ENCODE data around the gene PPP1R13B.
"Not testable (repeated sequence)": the region's sequence is repeated elsewhere in the genome, so short reads cannot be mapped to it uniquely, and the experiment has no call there.

Gene PPP1R13B, protein sequence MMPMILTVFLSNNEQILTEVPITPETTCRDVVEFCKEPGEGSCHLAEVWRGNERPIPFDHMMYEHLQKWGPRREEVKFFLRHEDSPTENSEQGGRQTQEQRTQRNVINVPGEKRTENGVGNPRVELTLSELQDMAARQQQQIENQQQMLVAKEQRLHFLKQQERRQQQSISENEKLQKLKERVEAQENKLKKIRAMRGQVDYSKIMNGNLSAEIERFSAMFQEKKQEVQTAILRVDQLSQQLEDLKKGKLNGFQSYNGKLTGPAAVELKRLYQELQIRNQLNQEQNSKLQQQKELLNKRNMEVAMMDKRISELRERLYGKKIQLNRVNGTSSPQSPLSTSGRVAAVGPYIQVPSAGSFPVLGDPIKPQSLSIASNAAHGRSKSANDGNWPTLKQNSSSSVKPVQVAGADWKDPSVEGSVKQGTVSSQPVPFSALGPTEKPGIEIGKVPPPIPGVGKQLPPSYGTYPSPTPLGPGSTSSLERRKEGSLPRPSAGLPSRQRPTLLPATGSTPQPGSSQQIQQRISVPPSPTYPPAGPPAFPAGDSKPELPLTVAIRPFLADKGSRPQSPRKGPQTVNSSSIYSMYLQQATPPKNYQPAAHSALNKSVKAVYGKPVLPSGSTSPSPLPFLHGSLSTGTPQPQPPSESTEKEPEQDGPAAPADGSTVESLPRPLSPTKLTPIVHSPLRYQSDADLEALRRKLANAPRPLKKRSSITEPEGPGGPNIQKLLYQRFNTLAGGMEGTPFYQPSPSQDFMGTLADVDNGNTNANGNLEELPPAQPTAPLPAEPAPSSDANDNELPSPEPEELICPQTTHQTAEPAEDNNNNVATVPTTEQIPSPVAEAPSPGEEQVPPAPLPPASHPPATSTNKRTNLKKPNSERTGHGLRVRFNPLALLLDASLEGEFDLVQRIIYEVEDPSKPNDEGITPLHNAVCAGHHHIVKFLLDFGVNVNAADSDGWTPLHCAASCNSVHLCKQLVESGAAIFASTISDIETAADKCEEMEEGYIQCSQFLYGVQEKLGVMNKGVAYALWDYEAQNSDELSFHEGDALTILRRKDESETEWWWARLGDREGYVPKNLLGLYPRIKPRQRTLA

DNA sequence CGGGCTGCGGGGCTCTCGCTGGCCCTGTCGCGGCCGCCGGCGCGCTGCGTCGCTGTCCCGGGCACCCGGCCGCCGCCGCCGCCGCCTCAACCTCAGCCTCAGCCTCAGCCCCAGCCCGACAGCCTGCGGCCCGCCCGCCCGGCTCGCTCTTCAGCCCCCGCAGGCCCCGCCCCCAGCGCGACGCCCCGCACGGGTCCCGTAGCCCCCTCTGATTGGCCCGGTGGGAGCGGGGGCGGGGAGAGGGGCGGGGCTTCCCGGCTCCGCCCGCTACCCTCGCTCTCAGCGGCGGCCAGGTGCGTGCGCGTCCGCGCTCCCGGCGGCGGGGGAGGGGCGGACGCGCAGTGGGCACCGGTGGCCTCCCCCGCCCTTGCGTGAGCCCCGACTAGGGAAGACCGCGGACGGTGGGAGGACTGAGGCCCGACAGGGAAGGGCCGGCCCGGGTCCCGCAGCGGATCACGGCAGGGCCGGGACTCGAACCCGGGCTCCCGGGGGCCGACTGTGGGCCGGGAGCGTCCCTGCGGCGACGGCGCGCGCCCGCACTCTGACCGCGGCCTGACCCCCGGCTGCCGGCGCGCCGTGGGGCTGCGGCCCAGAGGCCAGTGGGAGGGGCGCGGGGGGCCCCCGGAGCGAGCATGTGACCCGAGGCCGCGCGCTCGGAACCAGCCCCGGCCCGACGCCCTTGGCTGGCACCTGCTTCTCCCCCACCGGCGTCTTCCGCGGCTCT, at the start of gene PPP1R13B:
Gene PPP1R13B, minus strand, starts transcription at position 125 of the 724 bp plus-strand sequence. CDS start 268 bp downstream, outside the sequence.
- peak; percentile 19 for DNase-seq

DNA sequence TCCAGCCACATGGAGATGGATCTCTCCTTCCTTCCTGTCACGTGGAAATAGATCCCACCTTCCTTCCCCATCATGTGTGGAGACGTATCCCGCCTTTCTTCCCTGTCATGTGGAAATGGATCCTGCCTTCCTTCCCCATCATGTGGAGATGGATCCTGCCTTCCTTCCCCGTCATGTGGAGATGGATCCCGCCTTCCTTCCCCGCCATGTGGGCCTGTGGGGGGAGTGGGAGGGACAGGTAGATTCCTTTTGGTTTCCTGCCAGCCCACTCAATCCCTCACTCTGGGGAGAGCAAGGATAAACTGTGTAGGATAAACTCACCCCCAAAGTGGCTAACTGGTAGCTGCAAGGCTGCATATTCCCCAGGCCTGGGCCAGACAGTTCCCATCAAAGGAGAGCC, 49.2 kb upstream of the PPP1R13B start:
- no peak for DNase-seq

DNA sequence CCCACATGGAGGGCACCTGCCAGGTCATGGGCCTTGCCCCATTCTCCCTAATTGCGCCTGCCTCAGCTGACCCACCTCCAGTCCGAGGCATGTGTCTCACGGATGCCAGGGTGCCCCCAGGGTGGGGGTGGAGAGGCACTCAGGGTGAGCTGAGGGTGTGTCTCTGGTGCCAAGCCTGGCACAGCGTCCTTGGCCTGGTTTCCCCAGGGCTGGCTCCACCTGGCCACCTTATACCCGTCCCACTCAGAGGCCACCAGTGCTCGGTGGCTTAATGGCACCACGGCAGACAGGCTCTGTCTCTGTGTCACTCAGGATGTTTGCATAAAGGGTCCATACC, 47.3 kb upstream of the PPP1R13B start:
- no peak for DNase-seq

DNA sequence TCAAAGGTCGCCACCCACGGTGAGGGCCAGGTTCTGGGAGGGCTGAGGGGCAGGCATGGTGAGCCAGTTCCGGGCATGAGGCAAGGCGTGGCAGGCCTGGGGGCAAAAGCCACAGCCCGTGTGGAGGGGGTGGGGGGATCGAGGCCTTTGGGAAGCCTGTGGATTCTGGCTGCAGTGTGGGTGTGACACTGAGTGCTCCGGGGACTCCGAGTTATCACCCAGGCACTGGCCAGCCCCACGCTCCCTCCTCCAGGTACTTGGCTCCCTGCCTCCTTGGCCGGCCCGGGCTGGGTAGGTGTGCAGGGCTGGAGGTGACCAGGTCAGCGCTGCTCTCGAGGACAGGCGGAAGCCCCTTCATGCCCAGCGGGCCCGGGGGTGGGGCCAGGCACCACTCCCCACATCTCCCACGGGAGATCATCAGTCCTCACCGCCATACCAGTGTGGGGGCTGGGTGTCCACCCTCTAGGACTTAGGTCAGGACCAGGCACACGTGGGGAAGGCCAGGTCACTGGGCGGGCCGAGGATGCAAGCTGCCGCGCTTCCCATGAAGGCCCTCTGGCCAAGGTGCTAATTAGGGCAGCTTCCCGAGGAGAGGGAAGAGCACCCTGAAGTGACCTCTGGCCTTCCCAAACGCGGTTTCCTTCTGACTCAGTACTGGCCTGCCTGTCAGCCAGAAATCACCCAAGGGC, 46.8 kb upstream of the PPP1R13B start:
- no peak for DNase-seq

DNA sequence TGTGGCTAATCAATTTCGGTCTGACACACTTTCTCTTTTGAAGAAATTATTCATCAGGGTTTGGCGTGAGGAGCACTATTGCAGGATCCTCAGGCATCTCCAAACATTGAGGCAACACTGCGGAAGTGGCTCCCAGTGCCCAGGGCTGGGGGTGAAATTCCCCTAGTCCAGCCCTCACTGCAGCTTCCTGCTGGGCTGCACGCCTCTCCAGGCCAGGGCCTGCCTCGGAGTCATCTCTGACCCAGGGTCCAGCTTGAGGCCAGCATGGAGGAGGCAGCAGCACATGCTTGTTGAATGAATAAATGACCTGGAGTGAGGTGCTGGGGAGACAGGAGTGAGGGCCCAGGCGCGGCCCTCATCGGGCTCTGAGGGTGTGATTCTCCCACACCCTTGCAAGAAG, 44.9 kb upstream of the PPP1R13B start:
- DNase-seq = no peak

DNA sequence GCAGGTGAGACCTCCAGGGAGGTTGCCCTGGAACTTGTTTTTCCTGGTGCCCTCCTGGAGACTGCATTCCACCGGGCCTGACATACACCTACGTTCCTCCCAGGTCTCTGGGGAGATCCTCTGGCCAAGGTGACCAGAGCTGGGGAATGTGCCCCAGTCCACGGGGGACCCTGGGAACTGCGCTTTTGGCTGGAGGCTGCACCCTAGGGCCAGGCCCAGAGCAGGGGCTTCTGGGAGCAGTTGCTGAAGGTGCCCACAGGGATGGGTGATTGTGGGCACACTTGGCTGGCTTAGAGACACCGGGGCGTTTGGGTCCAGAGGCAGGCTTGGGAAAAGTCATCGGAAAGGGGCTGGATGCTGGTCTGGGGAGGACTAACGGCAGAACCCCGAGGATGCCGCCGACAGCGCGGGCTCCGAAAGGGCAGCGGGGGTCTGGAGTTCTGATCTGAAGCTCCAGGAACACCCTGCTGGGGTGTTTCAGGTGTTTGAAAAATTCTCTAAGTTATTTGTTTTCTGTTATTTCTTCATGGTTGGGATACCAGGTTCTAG, 44.4 kb upstream of the PPP1R13B start:
- DNase-seq = no peak

DNA sequence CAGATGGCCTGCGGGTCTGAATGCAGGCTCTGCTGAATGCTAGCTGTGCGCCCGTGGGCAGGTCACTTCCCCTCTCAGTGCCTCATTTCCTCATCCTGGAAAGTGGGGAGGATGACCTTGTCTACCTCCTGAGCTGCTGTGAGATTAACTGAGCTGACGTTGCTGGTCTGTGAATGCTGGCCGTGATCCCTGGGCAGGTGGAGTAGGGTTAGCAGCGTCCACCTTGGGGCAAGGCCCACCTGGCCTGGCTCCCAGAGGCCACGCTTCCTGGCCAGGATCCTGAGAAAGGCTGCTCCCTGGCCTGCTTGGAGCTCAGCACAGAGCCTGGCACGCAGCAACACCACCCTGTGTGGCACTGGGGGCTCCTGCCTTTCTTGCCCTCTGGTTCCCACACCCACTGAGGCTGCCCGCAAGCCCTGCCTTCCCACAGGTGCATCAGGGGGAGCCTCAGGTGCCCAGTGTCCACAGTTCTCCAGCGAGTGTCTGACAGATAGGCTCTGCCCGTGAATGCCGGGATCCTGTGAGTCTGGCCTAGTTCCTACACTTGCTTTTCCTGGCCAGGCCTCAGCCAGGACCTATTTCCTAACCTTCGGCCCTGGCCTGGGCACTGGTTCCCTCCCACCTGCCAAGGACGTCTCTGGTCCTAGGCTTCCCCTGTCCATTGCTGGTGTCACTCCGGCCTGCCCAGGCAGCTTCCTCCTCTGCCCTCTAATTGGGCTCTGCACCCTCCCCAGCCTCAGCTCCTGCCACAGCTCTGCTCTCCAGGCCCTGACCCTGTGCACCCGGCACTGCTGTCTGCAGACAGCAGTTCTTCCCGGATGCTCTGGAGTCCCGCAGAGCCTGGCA, 43.7 kb upstream of the PPP1R13B start:
- DNase-seq = no peak

DNA sequence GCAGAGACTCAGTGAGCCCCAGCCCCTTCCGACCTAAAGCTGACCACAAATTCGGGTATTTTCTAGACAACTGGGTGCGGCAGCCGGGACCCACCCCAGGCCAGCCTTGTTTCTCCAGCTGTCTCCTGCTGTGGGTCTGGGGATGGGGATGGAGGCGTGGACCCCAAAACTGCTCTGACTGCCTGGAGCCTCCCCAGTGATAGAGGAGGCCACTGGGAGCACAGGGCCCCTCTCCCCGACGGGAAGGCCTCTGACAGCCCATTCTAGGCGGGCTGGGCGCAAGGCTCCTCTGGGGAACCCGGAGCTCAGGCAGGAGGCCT, 42.6 kb upstream of the PPP1R13B start:
- no peak for DNase-seq

DNA sequence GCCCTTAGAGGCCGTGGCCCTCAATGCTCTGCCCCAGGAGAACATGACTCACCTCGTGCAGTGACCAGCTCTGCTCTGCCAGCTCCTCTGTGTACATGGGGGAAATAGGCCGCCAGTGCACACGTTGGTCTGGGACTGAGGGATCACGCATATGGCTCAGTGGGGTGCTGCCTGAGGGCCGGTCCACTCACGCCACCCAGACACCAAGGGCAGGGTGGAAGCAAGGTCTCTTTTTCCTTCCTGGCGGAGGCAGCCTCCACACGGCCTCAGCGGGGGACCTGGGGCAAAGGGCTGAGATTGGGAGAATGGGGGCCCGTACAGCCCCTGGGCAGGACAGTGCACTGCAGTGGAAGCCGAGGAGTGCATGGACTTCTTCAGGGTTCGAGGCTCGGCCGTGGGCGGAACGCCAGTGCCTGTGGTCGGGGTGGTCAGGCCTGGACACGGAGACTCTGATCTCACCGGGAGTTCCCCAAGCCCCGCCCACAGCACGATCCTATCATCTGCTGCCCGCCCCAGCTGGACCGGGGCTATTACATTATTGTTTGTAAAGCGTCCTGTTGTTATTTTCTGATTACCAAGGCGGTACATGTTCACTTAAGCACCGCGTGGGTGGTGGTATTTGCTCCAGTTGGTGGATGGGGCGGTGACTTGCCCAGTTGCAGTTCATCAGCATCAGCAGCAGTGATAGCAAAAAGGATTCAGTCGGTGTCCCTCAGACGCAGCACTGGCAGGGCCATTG, 42.1 kb upstream of the PPP1R13B start:
- no peak for DNase-seq

DNA sequence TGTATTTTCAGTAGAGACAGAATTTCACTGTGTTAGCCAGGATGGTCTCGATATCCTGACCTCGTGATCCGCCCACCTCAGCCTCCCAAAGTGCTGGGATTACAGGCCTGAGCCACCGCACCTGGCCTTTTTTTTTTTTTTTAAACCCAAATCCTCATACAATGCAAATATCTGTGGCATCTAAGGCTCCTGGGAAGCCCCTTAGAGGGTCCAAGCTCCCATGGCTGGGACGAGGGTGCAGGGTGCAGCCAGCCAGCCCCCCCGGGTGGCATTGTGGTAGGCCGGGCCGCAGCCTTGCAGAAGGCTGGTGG, 41.6 kb upstream of the PPP1R13B start:
- DNase-seq = not testable (repeated sequence)

DNA sequence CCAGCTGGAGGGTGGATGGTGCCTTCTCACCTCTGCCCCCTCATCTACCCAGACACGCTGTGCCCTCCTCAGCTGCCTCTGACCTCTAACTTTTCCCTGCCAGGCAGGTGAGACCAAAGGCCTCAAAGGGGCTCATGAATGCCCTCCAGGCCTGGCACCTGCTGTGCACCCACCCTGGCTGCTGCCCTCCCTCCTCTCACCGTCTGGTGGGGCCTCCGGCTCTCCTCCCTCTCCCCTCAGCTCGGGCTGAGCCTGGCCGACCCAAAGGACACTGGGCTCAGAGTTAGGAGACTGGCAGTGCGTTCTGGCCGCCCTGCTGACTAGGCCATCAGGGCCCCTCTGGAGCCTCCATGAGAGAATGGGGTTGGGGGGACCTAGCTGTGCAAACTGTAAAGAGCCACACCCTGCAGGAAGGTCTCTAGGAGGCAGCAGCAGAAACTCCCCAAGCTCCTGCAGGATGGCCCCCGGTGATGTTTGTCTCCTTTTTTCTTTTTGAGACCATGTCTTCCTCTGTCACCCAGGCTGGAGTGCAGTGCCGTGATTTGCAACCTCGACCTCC, 40.3 kb upstream of the PPP1R13B start:
- DNase-seq = no peak

DNA sequence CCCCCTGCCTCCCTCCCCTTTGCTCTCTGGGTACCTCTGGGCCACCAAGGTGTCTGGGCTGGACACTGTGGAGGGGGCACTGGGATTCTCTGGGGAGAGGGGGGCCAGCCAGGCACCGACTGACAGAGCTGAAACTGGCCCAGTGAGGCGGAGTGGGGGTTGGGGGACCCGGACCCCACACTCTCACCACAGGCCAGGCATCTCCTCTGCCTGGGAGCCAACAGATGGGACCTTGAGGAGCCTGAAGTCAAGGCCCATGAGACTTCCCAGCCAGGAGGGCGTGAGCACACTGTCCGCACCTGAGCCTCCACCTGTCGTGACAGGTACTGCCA, 39.8 kb upstream of the PPP1R13B start:
- no peak for DNase-seq

DNA sequence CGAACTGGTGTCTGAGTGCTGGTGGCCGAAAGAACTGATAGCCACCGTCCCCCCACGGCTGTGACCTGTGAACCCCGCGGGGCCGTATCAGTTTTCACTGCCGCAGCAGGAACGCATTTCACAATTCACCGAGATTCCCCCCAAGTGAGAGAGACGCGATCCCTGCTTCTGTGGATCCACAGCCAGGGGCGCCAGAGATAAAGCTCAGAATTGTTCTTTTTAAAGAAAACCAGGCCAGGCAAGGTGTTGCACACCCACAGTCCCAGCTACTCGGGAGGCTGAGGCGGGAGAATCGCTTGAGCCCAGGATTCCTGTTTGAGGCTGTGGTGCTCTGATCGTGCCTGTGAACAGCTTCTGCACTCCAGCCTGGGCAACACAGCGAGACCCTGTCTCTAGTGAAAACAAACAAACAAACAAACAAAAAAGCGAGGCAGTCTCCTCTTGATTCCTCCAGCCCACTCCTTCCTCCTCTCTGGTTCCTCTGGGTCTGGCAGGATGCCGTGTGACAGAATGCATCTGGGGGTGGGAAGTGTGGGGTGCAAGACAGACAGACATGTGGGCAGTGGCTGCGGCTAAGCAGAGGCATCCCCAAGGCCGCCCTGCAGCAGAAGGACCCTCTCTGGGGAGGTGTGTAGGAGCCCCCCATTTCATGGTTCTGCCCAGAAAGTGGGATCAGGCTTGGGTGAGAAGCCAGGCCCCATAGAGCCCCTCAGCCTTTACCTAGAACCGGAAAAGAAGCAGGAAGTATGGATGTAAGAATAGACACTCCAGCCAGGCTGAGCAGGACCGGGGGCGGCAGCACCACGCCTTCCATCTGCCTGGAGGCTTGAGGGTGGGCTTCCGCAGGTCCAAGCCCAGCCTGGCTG, 39.2 kb upstream of the PPP1R13B start:
- no peak for DNase-seq

DNA sequence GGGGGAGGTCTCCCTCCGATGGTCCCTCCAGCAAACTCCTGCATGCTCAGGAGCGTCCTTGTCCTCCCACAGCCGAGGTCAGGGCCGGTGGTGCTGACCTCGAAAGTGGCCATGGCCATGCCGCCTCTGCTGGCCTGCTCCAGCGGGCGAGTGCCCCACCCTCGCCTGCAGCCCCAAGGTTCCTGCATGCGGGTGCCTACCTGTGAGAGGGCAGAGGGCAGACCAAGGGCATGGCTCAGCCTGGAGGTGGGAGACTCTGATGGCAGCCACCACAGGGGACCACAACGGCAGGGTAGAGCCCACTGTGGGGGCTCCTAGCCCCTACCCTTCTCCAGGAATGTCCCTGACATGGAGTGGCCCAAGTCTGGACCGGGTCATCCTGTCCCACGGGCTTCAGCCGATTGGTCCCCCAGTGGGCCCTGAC, 38.1 kb upstream of the PPP1R13B start:
- DNase-seq = no peak

DNA sequence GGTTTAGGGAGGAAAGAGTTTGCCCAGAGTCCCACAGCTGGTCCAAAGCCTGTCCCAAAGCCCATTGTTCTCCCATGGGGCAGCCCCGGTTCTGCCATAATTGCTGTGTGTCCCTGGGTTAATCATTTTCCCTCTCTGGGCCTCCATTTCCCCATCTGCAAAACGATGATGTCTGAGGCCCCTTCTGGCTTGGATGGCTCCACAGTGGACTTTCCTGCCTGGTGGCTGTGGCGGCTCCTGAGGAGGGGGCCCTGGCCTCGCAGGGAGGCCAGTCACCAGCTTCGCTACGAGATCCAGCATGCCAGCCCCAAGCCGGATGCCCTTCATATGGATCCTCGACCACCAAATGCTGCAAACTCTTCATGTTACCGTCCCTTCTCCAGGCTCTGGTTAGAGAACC, 37.5 kb upstream of the PPP1R13B start:
- DNase-seq = no peak

DNA sequence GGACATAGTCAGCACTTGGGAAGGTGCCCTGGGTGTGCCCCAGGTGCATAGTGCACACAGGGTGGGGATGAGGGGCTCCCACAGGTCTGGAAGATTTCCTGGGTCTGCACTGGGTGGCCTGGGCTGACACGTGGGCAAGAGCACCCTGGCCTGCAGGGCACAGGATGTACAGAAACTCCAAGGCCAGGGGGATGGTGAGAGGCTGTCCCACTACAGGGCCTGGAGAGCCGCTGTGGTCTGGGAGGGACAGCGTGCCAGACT, 35.8 kb upstream of the PPP1R13B start:
- DNase-seq = no peak

DNA sequence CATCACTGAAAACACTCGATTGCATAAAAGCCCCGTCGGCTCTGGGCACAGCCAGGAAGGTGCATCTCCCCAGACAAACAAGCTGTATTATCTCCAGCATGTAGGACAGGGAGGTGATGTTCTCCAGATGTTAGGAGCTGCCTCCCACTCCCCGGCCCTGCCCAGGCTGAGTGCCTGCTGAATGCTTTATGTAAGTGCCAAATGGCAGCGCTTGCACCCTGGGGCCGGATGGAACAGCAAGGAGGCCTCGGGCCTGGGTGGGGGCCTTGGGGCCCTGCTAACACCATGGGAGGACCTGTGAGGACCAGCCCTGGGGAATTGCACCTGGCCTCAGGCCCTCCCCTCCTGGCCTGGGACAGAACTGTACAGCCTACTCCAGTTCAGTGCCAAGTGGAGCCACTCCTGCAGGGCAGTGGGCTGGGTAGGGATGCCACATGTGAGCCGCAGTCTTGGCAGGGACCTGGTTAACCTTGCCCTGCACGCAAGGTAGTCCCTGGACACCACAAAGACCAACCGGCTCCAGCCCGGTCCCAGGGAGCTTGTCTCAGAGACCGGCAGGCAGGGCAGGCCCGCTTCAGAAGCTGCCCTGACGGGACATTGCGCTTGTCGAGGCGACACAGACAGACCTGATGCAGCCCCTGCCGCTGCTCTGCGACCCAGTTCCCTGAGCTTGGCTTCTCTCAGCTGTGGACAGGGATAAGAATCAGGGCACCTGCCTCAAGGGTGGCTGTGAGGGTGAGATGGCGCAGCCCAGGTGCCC, 35.3 kb upstream of the PPP1R13B start:
- DNase-seq = no peak

DNA sequence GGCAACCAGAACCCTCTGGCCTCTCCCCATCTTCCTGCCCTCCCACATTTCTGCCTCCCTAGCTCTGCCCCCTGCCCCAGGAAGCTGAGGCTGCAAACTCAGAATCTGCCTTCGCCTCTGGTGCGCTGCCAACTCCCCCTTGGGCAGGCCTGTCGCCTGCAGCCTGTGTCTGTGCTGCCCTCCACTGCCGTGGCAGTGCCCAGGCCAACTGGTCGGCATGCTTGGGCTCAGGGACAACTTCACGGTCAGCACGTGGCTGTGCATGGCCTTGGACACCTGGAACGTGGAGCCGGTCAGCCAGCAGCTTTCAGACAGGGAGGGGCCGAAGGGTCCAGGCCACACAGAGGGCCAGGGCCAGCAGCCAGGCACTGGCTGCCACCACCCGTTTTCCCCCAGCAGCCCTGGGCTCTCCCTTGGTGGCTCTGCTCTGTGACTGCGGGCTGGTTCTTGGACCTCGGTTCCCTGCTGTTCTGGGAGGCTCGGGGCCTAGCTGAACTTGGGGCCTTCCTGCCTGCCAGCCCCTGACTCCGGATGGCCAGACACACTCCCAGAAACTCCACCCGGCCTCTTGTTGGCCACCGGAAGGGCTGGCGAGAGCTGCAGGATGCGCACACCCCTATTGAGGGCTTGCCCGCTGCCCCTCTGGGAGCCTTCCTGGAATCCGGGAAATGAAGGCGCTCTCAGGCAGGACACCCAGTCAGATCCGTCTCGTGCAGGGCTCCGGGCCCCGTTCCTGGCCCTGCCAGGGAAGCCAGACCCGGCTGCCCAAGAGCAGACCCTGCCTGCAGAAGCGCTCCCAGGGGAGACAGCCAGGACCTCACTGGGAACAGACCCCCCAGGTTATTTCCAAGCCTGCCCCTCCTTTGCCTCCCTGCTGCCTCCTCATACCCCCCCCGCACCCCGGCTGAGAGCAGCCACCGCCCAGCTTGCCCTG, 34.2 kb upstream of the PPP1R13B start:
- DNase-seq = no peak

Measured in GF-D8 (cell line).